ENCODE results near the gene TRIM72. TPM values are rescaled to one million over a fixed set of nuclear protein-coding genes. Genes with fewer than 3 reads are reported as not detected.
A peak's percentile ranks its signal among the peaks of the same experiment; 100 is the strongest.
"Not testable (repeated sequence)": the region's sequence is repeated elsewhere in the genome, so short reads cannot be mapped to it uniquely, and the experiment has no call there.

Gene TRIM72
- total RNA-seq, 2 donors from 2014 or later, result 0.05 to 0.10 TPM

DNA sequence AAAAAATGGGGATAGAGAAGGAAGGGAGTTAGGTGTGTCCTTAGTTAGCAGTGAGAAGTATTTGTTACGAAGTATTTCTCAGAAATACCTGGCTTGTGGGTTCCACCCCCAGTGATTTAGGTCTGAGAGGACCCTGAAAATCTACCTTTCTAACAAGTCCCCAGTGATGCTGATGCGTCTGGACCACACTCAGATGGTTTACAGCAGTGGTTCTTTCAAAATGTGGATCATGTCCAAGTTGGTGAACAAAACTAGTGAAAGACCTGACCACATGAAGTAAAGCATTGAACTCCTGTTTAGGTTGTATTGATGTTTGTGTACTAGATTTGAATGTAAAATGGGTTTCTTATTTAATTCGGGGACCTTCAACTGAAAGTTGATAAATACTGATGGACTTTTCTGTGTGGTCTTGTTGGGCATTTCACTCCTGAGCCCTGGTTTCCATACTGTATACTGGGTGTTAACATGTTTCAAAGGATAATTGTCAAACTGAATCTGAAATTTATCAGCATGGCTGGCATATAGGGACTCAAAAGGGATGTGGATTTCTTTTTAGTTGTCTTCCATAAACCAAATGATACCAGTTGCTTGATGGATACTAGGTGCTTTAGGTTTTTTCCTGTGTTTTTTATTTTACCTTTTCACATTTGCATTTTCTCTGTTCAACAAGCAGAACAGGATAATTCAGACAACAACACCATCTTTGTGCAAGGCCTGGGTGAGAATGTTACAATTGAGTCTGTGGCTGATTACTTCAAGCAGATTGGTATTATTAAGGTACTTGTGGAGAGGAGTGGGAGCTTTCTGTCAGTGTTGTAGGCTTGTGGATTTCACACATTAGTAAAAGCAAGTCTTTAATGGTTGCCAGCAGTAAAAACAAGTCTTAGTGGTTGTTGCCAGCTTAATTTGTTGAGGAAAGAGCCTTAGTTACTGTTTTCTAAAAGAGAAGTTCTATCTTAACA lies 25.2 kb upstream of the TRIM72 start:
- DNase-seq (ENCODE audit: low spot score), result peak; percentile 3
- intact Hi-C loops (cut with DNase I), result loop anchor here in 1 of 2 donors (10.0 kb wide), 1 partner anchor 256 kb away; the partner anchor contains the start of gene ZNF843

DNA sequence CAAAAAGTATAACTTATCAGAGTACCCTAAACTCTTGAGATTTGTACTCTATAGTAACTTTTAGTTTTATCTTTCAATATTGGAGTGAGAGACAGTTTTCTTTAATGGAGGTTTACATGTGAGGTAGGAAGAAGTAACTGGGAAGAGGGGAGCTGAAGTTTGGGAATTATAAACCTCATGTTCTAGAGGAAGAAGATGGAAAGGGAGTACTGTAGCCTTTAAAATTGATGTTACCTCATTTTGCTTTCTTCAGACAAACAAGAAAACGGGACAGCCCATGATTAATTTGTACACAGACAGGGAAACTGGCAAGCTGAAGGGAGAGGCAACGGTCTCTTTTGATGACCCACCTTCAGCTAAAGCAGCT lies 24.5 kb upstream of the TRIM72 start:
- intact Hi-C loops (cut with DNase I), result loop anchor here in 1 of 2 donors (10.0 kb wide), 1 partner anchor 255 kb away; the partner anchor contains the start of gene ZNF843
- no peak for DNase-seq (ENCODE audit: low spot score)

DNA sequence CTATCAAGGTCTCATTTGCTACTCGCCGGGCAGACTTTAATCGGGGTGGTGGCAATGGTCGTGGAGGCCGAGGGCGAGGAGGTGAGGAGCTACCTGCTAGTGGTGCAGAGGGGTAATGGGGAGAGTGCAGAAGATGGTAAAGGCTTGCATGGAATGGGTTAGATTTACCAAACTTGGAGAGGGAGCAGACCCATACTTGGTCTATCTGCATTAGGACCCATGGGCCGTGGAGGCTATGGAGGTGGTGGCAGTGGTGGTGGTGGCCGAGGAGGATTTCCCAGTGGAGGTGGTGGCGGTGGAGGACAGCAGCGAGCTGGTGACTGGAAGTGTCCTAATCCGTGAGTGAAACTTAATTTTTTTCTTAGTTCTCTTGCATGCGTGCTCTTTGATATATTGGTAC lies 23.9 kb upstream of the TRIM72 start:
- intact Hi-C loops (cut with DNase I), result no loop called here
- DNase-seq (ENCODE audit: low spot score), result peak; percentile 51

DNA sequence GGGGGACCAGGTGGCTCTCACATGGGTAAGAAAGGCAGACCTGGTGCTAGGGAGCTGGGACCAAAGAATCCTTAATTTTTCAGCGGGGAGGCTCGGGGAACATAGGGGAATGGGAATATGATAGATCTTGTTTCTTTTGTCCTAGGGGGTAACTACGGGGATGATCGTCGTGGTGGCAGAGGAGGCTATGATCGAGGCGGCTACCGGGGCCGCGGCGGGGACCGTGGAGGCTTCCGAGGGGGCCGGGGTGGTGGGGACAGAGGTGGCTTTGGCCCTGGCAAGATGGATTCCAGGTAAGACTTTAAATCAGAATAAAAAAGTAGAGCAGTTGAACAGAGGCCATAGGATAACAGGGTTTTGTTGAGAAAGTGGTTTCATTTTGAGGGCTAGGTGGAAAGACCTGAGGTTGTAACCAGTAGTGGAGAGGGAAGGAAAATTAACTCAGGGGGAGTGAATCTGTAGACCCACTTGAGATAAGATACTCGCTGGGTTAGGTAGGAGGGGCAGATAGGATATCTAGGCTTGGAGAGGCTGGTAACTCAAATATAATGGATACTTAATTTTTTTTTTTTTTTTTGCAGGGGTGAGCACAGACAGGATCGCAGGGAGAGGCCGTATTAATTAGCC lies 23.0 kb upstream of the TRIM72 start:
- intact Hi-C loops (cut with DNase I), result no loop called here
- DNase-seq (ENCODE audit: low spot score), result peak; percentile 64

DNA sequence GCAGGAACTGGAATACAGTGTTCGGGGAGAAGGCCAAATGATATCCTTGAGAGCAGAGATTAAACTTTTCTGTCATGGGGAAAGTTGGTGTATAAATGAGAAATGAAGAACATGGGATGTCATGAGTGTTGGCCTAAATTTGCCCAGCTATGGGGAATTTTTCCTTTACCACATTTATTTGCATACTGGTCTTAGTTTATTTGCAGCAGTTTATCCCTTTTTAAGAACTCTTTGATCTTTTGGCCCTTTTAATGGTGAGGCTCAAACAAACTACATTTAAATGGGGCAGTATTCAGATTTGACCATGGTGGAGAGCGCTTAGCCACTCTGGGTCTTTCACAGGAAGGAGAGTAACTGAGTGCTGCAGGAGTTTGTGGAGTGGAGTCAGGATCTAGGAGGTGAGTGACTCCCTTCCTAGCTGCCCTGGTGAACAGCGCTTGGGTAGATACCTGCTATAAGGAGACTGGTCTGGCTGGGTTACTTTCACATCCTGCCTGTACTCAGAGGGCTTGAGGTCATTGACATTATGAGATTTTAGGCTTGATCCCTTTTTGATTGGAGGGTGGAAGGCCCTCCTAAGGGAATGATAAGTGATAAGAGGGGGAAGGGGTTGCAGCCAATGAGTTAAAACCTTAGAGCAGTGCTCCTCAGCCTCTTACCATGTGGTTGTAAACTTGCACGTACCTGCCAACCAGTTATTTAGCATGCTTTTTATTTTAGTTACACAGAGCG lies 22.1 kb upstream of the TRIM72 start:
- intact Hi-C loops (cut with DNase I), result no loop called here
- DNase-seq (ENCODE audit: low spot score), result peak; percentile 8

DNA sequence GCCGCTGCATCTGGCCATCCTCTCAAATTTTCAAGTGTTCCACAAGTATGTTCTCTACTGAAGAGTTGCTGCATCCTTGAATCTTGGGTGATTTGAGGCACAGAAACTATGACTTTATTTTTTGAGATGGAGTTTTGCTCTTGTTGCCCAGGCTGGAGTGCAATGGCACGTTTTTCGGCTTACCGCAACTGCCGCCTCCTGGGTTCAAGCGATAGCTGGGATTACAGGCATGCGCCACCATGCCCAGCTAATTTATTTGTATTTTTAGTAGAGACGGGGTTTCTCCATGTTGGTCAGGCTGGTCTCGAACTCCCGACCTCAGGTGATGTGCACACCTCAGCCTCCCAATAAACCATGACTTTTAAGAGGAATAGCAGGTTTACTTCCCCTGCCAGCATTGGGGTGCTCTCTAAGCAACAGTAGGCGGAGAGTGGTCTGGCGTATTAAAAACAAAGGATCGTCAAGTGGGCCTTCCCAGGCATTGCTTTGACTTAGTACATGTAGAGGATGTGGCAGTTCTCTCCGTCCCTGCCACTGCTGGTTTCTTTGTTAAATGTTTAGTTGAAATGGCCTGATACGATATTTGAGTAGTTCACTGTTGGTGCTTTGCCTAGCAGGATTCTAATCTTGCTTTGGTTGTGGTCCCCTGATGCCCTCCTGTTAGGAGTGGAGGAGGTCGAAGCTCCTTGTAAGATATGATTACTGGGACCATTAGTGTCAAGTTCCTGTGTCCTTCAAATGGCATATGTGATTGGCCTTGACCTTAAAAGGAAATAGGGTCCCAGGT lies 20.9 kb upstream of the TRIM72 start:
- intact Hi-C loops (cut with DNase I), result no loop called here
- DNase-seq (ENCODE audit: low spot score), result peak; percentile 24

DNA sequence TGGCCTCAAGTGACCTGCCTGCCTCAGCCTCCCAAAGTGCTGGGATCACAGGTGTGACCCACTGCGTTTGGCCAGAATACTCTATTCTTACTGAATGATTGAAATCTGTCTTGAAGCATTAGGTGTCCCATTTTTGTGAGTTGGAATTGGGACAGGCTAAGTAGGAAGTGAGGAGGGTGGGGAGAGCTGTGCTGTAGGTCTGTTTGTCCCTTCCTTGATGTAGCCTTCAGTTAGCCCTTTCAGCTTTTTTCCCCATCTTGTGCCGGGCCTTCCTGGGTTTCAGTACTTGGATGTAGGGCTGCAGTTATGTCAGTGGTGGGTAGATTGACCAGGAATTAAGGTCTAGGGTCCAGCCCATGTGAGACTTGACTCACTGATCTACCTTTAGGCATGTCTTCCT lies 20.0 kb upstream of the TRIM72 start:
- DNase-seq (ENCODE audit: low spot score), result peak; percentile 8
- intact Hi-C loops (cut with DNase I), result no loop called here

DNA sequence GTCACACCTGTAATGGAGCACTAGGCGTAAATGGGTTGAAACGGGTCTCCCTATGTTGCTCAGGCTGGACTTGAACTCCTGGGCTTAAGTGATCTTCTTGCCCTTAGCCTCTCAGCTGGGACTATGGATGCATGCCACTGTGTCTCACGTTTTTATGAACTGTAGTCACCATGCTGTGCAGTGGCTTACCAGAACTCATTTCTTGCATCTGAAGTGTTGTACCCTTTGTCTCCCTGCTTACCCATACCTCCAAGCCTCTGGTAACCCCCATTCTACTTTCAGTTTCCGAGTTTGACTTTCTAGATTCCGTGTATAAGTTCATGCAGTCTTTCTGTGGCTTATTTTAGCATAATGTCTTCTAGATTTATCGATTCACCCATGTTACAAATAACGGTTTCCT lies 19.0 kb upstream of the TRIM72 start:
- DNase-seq (ENCODE audit: low spot score), result peak; percentile 55
- intact Hi-C loops (cut with DNase I), result no loop called here

DNA sequence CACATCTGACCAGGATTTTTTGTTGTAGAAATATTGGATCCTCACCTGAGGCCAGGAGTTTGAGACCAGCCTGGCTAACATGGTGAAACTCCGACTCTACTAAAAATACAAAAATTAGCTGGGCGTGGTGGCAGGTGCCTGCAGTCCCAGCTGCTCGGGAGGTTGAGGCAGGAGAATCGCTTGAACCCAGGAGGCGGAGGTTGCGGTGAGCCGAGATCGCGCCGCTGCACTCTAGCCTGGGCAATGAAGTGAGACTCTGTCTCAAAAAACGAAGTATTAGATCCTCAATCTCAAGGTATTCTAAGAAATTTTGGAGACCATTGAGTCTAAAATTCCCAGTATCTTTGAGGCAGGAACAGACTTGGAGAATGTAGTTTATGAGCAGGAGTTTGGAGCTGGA lies 18.1 kb upstream of the TRIM72 start:
- peak; percentile 44 for DNase-seq (ENCODE audit: low spot score)
- intact Hi-C loops (cut with DNase I), result not testable (repeated sequence)

DNA sequence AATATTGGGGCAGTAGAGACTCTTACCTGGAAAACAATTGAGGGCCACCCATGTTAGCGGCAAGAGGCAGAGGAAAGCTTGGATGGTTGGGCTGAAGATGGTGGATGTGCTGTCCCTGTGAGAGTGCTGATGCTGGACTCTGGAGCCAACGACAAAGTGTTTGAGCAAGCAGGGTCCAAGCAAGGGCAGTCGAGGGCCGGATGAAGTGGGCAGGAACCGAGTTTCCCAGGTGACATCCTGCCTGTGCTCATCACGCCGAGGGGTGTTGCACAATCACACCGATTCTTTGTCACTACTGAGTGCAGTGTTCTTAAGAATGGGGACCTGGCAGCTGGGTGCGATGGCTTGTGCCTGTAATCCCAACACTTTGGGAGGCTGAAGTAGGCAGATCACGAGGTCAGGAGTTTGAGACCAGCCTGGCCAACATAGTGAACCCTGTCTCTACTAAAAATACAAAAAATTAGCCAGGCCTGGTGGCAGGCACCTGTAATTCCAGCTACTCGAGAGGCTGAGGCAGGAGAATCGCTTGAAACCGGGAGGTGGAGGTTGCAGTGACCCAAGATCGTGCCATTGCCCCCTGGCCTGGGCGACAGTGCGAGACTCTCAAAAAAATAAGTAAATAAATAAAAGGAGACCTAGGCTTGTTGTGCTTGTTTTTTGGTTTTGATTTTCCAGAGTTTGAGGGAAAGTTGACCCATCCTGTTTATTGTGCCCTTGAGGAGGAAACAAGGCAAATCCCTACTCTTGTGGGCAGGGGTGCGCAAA lies 17.4 kb upstream of the TRIM72 start:
- intact Hi-C loops (cut with DNase I), result no loop called here
- DNase-seq (ENCODE audit: low spot score), result peak; percentile 68

DNA sequence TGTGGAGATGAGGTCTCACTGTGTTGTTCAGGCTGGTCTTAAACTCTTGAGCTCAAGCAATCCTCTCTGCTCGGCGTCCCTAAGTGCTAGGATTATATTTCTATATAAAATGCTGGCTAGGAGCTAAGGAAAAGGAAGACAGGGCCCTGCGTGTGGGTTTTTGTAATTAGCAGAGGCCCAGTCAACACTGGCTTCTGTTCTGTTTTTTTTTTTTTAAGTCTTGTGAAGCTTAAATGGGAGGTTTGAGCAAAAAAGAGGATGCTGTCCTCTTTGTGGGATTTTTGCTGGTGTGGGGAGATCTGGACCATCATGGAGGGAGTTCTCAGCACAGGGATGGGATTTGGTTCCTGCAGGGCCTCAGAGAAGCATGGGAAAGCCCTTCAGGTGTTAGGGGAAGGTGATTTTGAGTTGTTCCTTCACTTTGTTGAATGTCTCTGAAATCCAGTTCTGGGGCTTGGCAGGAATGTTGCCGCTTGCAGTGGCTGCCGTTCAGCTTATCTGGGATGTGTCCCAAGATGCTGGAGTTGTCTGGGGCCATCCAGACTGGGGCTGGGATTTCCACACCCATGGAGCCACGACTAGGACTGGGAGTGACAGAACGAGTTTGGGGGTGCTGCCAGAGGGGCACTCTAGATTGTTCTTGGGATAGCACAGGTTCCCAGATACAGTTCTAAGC lies 15.6 kb upstream of the TRIM72 start:
- intact Hi-C loops (cut with DNase I), result no loop called here
- peak; percentile 74 for DNase-seq (ENCODE audit: low spot score)

DNA sequence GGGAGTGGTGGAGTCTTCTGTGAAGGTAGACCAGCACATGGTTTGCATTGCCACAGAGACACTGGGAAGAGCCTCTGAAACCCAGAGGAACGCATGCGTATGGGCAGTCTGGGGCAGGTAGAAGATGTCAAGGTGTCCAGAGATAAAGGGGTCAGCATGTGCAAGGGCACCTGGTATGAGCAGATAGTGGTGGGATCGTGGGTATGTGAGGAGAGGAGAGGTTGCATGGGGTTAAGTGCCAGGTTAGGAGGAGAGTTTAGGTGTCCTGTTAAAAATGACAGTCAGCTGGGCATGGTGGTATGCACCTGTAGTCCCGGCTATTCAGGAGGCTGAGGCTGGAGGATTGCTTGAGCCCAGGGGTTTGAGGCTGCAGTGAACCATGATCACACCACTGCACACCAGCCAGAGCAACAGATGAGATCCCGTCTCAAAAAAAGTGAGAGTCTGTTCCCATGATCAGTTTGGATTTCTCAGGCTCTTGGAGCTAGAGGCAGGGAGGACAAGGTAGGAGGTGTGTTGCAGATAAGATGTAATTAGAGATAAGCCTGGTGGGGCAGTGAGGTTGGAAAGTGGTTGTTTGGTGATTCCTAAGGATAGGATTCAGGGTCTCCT lies 14.4 kb upstream of the TRIM72 start:
- DNase-seq (ENCODE audit: low spot score), result peak; percentile 18
- intact Hi-C loops (cut with DNase I), result no loop called here

DNA sequence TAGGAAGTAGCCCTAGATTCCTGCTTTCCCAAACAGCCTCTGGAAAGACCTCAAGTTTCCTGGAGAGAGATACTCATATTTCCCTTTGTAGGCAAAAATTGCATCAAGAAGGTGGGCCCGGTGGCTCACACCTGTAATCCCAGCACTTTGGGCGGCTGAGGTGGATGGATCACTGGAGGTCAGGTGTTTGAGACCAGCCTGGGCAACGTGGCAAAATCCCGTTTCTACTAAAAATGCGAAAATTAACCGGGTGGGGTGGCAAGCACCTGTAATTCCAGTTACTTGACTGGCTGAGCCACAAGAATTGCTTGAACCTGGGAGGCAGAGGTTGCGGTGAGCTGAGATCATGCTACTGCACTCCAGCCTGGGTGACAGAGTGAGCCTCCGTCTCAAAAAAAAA lies 13.8 kb upstream of the TRIM72 start:
- intact Hi-C loops (cut with DNase I), result not testable (repeated sequence)

DNA sequence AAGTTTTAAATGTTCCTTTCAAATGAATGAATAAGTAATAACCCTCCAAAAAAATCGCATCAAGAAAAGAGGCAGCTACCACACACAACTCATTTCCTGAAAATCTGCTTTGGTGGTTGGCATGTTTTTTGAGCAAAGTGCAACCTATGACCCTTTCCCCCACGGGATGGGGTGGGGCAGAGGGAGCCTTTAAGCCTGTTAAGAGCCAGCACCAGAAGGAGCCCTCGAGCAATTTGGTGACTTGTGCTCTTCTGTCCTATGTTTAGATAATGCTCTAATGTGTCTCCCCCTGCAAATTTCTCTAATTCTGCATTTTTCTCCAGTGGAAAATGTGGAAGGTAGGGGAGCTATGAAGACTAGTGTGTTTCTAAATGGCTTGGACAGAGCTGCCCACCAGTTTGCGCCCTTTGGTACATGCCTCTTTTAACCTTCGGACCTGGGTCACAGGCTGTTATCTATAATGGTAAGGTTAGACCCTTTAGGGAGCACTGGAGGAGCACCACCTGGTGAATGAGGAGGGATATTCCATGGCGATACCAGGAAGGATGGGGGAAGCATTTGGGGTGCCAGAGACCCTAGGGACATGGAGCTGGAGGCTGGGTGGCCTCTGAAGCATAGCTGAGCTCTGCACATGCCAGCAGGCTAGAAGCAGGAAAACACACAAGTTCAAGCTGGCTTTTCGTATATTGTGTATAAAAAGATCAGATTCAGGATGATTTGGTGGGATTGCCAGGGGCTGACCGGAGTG lies 12.9 kb upstream of the TRIM72 start:
- DNase-seq (ENCODE audit: low spot score), result peak; percentile 58
- intact Hi-C loops (cut with DNase I), result loop anchor here in 1 of 2 donors (1.0 kb wide), 1 partner anchor 15 kb away; no protein-coding TSS in a partner anchor

More for the DNA sequence above, 13.8 kb upstream of the TRIM72 start:
- DNase-seq (ENCODE audit: low spot score), result peak; percentile 77

DNA sequence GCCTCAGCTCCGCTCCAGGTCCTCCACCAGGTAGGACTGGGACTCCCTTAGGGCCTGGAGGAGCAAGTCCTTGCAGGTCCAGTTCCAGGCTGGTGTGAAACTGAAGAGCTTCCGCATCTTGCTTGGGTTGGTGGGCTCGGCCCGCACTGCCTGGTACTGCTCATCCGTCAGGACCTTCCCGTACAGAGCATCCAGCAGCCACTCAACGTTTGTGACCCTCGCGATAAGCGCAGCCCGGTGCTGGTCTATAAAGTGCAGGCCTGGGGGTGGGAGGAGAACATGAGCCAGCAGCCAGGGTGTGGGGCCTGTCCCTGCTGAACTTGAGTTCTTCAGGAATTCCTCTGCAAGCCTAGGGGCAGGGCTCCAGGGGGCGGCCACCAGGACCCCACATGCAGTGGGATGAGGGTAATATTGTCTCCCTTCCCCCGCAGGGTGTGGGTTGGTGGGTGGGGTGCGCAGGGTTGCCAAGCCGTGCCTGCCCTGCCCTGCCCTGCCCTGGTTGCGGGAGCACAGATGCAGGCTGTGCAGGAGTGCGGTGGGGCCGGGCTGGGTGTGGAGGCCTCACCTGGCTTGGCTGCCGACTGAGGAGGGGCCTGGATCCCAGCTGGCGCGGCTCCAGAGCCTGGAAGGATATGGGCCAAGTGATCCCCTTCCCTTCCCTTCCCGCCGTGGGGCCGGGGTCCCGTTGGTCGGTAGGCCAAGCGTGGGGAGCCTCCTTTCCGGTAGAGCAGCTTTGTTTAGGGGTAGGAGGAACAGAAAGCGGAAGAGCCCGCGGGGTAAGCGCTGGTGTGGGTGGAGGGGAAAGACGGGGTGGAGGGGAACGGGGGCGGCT lies 12.1 kb upstream of the TRIM72 start:
- intact Hi-C loops (cut with DNase I), result loop anchor here in 1 of 2 donors (1.0 kb wide), 1 partner anchor 15 kb away; no protein-coding TSS in a partner anchor
- DNase-seq (ENCODE audit: low spot score), result peak; percentile 86
